ENCODE results near the gene PRR14.

DNA sequence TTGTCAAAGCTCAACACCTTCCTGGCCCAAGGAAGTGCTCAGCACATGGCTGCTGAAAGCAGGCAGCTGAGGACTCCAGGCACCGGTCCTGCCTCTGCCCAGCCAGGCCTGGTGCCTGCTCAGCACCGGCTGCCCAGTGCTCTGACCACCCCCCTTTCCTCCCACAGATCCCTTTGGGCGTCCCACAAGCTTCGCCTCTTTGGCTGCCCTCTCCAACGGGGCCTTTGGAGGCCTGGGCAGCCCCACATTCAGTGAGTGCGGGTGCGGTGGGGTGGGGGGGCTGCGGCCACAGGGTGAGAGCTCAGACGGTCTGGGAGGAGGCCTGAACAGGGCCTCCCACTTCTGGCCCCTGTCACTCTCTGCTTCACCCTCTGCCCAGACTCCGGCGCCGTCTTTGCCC, 17.6 kb downstream of the PRR14 start:
- TF ChIP-seq, protein P1, sequence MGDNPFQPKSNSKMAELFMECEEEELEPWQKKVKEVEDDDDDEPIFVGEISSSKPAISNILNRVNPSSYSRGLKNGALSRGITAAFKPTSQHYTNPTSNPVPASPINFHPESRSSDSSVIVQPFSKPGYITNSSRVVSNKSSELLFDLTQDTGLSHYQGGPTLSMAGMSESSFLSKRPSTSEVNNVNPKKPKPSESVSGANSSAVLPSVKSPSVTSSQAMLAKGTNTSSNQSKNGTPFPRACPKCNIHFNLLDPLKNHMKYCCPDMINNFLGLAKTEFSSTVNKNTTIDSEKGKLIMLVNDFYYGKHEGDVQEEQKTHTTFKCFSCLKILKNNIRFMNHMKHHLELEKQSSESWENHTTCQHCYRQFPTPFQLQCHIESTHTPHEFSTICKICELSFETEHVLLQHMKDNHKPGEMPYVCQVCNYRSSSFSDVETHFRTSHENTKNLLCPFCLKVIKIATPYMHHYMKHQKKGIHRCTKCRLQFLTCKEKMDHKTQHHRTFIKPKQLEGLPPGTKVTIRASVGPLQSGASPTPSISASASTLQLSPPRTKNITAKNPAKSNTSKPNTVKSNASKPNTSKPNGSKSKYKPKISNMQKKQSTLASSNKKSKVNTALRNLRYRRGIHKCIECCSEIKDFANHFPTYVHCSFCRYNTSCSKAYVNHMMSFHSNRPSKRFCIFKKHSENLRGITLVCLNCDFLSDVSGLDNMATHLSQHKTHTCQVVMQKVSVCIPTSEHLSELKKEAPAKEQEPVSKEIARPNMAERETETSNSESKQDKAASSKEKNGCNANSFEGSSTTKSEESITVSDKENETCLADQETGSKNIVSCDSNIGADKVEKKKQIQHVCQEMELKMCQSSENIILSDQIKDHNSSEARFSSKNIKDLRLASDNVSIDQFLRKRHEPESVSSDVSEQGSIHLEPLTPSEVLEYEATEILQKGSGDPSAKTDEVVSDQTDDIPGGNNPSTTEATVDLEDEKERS (tag by site-specific recombination; IDR thresholded peaks at IDR 0.05), result no peak
- TF ChIP-seq ZNF629 (tag by site-specific recombination; IDR thresholded peaks at IDR 0.05), result no peak
- TF ChIP-seq, protein P2, sequence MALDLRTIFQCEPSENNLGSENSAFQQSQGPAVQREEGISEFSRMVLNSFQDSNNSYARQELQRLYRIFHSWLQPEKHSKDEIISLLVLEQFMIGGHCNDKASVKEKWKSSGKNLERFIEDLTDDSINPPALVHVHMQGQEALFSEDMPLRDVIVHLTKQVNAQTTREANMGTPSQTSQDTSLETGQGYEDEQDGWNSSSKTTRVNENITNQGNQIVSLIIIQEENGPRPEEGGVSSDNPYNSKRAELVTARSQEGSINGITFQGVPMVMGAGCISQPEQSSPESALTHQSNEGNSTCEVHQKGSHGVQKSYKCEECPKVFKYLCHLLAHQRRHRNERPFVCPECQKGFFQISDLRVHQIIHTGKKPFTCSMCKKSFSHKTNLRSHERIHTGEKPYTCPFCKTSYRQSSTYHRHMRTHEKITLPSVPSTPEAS (tag by site-specific recombination; IDR thresholded peaks at IDR 0.05), result no peak
- TF ChIP-seq KLF10 (tag by site-specific recombination; IDR thresholded peaks at IDR 0.05), result no peak
- TF ChIP-seq, protein P3, sequence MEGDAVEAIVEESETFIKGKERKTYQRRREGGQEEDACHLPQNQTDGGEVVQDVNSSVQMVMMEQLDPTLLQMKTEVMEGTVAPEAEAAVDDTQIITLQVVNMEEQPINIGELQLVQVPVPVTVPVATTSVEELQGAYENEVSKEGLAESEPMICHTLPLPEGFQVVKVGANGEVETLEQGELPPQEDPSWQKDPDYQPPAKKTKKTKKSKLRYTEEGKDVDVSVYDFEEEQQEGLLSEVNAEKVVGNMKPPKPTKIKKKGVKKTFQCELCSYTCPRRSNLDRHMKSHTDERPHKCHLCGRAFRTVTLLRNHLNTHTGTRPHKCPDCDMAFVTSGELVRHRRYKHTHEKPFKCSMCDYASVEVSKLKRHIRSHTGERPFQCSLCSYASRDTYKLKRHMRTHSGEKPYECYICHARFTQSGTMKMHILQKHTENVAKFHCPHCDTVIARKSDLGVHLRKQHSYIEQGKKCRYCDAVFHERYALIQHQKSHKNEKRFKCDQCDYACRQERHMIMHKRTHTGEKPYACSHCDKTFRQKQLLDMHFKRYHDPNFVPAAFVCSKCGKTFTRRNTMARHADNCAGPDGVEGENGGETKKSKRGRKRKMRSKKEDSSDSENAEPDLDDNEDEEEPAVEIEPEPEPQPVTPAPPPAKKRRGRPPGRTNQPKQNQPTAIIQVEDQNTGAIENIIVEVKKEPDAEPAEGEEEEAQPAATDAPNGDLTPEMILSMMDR (tag by site-specific recombination; IDR thresholded peaks at IDR 0.05), result no peak
- TF ChIP-seq, protein P4, sequence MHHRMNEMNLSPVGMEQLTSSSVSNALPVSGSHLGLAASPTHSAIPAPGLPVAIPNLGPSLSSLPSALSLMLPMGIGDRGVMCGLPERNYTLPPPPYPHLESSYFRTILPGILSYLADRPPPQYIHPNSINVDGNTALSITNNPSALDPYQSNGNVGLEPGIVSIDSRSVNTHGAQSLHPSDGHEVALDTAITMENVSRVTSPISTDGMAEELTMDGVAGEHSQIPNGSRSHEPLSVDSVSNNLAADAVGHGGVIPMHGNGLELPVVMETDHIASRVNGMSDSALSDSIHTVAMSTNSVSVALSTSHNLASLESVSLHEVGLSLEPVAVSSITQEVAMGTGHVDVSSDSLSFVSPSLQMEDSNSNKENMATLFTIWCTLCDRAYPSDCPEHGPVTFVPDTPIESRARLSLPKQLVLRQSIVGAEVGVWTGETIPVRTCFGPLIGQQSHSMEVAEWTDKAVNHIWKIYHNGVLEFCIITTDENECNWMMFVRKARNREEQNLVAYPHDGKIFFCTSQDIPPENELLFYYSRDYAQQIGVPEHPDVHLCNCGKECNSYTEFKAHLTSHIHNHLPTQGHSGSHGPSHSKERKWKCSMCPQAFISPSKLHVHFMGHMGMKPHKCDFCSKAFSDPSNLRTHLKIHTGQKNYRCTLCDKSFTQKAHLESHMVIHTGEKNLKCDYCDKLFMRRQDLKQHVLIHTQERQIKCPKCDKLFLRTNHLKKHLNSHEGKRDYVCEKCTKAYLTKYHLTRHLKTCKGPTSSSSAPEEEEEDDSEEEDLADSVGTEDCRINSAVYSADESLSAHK (tag by site-specific recombination; IDR thresholded peaks at IDR 0.05), result no peak
- TF ChIP-seq OVOL3 (tag by site-specific recombination; IDR thresholded peaks at IDR 0.05), result no peak
- no peak for TF ChIP-seq ZNF792 (tag by site-specific recombination; IDR thresholded peaks at IDR 0.05)
